NB4 (cell line): ENCODE measurements around the gene RPL35.
"Not testable (repeated sequence)": the region's sequence is repeated elsewhere in the genome, so short reads cannot be mapped to it uniquely, and the experiment has no call there.

Source experiments
- DNase-seq: peaks from one replicate; pipeline ENCODE4 v3.0.0; 2010; ENCODE audit warnings: low read depth
- H3K4me3 ChIP-seq: one replicate; pipeline ENCODE4 v1.5.1; 2011; ENCODE audit warnings: mild to moderate bottlenecking, low read depth, low read length, moderate library complexity
- CTCF ChIP-seq: IDR thresholded peaks from one replicate; pipeline ENCODE4 v1.5.1; 2012; ENCODE audit warnings: low read depth, low read length
- MAX ChIP-seq: IDR thresholded peaks from 2 replicates; pipeline ENCODE4 v1.6.1; 2011; ENCODE audit warnings: low read depth, low read length
- MYC ChIP-seq: IDR thresholded peaks from 2 replicates; pipeline ENCODE4 v1.6.1; 2011; ENCODE audit warnings: low read depth, low read length
- POLR2A ChIP-seq: IDR thresholded peaks from 2 replicates; pipeline ENCODE4 v1.6.1; 2011; ENCODE audit warnings: mild to moderate bottlenecking; ENCODE audit not compliant: insufficient read length; ENCODE audit errors: extremely low read depth

The RPL35 gene

GRCh38 chr9:124844291-124844690 is 17.5 kb downstream of the RPL35 start:
- DNase-seq: no peak
- TF ChIP-seq CTCF (no peak), MYC (no peak), MAX (no peak)
- H3K4me3 ChIP-seq: no peak overlapping the region

- TF ChIP-seq MYC (no peak), CTCF (no peak), MAX (no peak)
- DNase-seq: no peak
- no peak overlapping the region for H3K4me3 ChIP-seq
Observed at GRCh38 chr9:124843456-124844034, 18.2 kb downstream of the RPL35 start.

- DNase-seq: no peak
- H3K4me3 ChIP-seq: no peak overlapping the region
- no peak for TF ChIP-seq MYC
- no peak for TF ChIP-seq POLR2A
- TF ChIP-seq MAX: no peak
- no peak for TF ChIP-seq CTCF
Observed at GRCh38 chr9:124841075-124841821, 20.5 kb downstream of the RPL35 start.

- no peak for TF ChIP-seq MAX
- peak; percentile 30 for TF ChIP-seq CTCF
- no peak for TF ChIP-seq MYC
- no peak for TF ChIP-seq POLR2A
- no peak overlapping the region for H3K4me3 ChIP-seq
- DNase-seq: no peak
Observed at GRCh38 chr9:124840300-124840833, 21.4 kb downstream of the RPL35 start.

GRCh38 chr9:124839612-124840299 is 22.0 kb downstream of the RPL35 start:
- no peak for DNase-seq
- TF ChIP-seq MAX: no peak
- no peak for TF ChIP-seq POLR2A
- TF ChIP-seq MYC: no peak
- TF ChIP-seq CTCF: peak; percentile 33

GRCh38 chr9:124838567-124839275 is 23.0 kb downstream of the RPL35 start:
- not testable (repeated sequence) for H3K4me3 ChIP-seq, DNase-seq

More at GRCh38 chr9:124839612-124840299, 22.0 kb downstream of the RPL35 start:
- H3K4me3 ChIP-seq: no peak overlapping the region

GRCh38 chr9:124838132-124838531 is 23.6 kb downstream of the RPL35 start:
- DNase-seq: not testable (repeated sequence)

More at GRCh38 chr9:124838132-124838531, 23.6 kb downstream of the RPL35 start:
- H3K4me3 ChIP-seq: not testable (repeated sequence)
